ENCODE data around the gene NR5A2. TPM values are rescaled to one million over a fixed set of nuclear protein-coding genes. Genes with fewer than 3 reads are reported as not detected.

The NR5A2 gene
- total RNA-seq, 1 experiment from 2014 or later: 4.7 TPM

- Histone ChIP-seq H3K79me2 (ENCODE audit: insufficient read depth, low read length) (no peaks in the 10 kb centered on the region), H2BK120ac (ENCODE audit: low read depth, low read length, poor library complexity, severe bottlenecking) (no peak overlapping the region), H3T11ph (ENCODE audit: low read length) (no peak overlapping the region), H3K4me1 (ENCODE audit: insufficient read depth, low read length) (no peaks in the 10 kb centered on the region), H4K20me1 (ENCODE audit: control insufficient read depth, insufficient read depth, insufficient read length) (peaks cover 2% of the 10 kb centered on the region), H3K27me3 (ENCODE audit: insufficient read depth, low read length) (no peaks in the 10 kb centered on the region), H3K18ac (ENCODE audit: insufficient read length, low read depth, low read length) (no peak overlapping the region), H3K27ac (ENCODE audit: insufficient read length, low read depth, low read length) (no peak overlapping the region), H3K23ac (ENCODE audit: insufficient read length, low read depth, low read length) (no peak overlapping the region), H2BK15ac (ENCODE audit: low read depth, low read length) (no peak overlapping the region), H4K8ac (replicated peaks; ENCODE audit: insufficient read length, low read depth, low read length) (no peak overlapping the region), H2AK5ac (ENCODE audit: insufficient read length, low read length) (no peak overlapping the region), H2BK5ac (ENCODE audit: insufficient read length, low read length) (no peak overlapping the region), H4K91ac (ENCODE audit: insufficient read length, low read depth, low read length) (no peak overlapping the region), H2BK12ac (ENCODE audit: insufficient read length, low read depth, low read length) (no peak overlapping the region), H3K9ac (ENCODE audit: extremely low read depth, insufficient read length, low read length) (no peak overlapping the region), H3K14ac (ENCODE audit: insufficient read depth, low read length) (no peak overlapping the region), H2AFZ (ENCODE audit: low read length) (no peak overlapping the region), H2BK20ac (ENCODE audit: low read depth, low read length, poor library complexity, severe bottlenecking) (no peak overlapping the region), H3K56ac (ENCODE audit: insufficient read length, low read depth, low read length) (no peak overlapping the region), H3K9me3 (ENCODE audit: control insufficient read depth, low read depth, low read length) (no peaks in the 10 kb centered on the region), H3K79me1 (ENCODE audit: insufficient read depth, low read depth, low read length, poor library complexity, severe bottlenecking) (no peaks in the 10 kb centered on the region), H3K4ac (ENCODE audit: low read depth, low read length) (no peak overlapping the region), H3K23me2 (ENCODE audit: insufficient read length, low read depth, low read length, poor library complexity, severe bottlenecking) (no peaks in the 10 kb centered on the region), H4K5ac (ENCODE audit: insufficient read length, low read depth, low read length) (no peak overlapping the region), H3K4me2 (ENCODE audit: insufficient read depth, insufficient read length, low read length) (no peak overlapping the region)
- H3K4me1 Mint-ChIP-seq: peaks cover 3 to 6% of the 10 kb centered on the region in 2 experiments; a peak in 3 of 4 replicates
- H3K27me3 Mint-ChIP-seq (ENCODE audit: low read depth): no peaks in the 10 kb centered on the region
- H3K36me3 Mint-ChIP-seq (ENCODE audit: insufficient read depth in 1 of 3, low read depth in 3 of 3): no peaks in the 10 kb centered on the region; a peak in 1 of 7 replicates
- no peak overlapping the region for H3K4me3 Mint-ChIP-seq
- H3K27ac Mint-ChIP-seq: no peak overlapping the region
- no peak for TF ChIP-seq CTCF (conservative IDR thresholded peaks at IDR 0.05)
- WGBS (ENCODE audit: extremely low coverage, insufficient read length, low lambda C conversion rate): no CpG with 5 or more reads among the region's 5 CpGs
- H3K9me3 Mint-ChIP-seq: no peaks in the 10 kb centered on the region
- no peak for DNase-seq
Observed at GRCh38 chr1:200165493-200166220, 138.1 kb downstream of the NR5A2 start.

Measured in H9 (cell line).